Stimulated activated CD4-positive, alpha-beta T cell treated with anti-CD3 and anti-CD28 coated beads, Interleukin-12 subunit alpha, Interleukin-12 subunit beta, amount 100 ng/mL, for 48 hours (primary cell): ENCODE measurements around the gene RAD51D.
"Not testable (repeated sequence)": the region's sequence is repeated elsewhere in the genome, so short reads cannot be mapped to it uniquely, and the experiment has no call there.

ENCODE experiments used
- DNase-seq, 3 donors: peaks; one replicate each; pipeline ENCODE4 v3.0.0-alpha.2; 2020; ENCODE audit warnings: low read depth in 2 of 3, low spot score in 1 of 3

RAD51D gene

GRCh38 chr17:35141681-35142466 is 22.2 kb upstream of the RAD51D start, which contains the start of gene NLE1:
NLE1 (minus strand) TSS chr17:35142303; CDS start chr17:35142275, 28 bp downstream.
- DNase-seq = peak; percentile 81 to 94 (median 83)

- DNase-seq = no peak
These were observed 18.6 kb upstream of the RAD51D start for GRCh38 chr17:35138218-35138617.

- DNase-seq = no peak
These were observed 15.7 kb upstream of the RAD51D start for GRCh38 chr17:35135322-35135721.

GRCh38 chr17:35132816-35133550 is 13.3 kb upstream of the RAD51D start:
- no peak for DNase-seq

GRCh38 chr17:35132099-35132498 is 12.4 kb upstream of the RAD51D start:
- no peak for DNase-seq

GRCh38 chr17:35130392-35130791 is 10.7 kb upstream of the RAD51D start:
- no peak for DNase-seq

GRCh38 chr17:35129973-35130351 is 10.3 kb upstream of the RAD51D start:
- DNase-seq = no peak

- DNase-seq = no peak
These were observed 9.7 kb upstream of the RAD51D start for GRCh38 chr17:35129154-35129972.

- no peak for DNase-seq
These were observed 8.3 kb upstream of the RAD51D start for GRCh38 chr17:35127751-35128514.

- DNase-seq = no peak
These were observed 1.7 kb upstream of the RAD51D start, which contains the start of gene FNDC8 for GRCh38 chr17:35121315-35121714. FNDC8 (plus strand) TSS chr17:35121615; CDS start chr17:35121694, 79 bp downstream.

GRCh38 chr17:35117984-35118383 is 1.7 kb downstream of the RAD51D start:
- DNase-seq = no peak

GRCh38 chr17:35116845-35117244 is 2.8 kb downstream of the RAD51D start:
- no peak for DNase-seq

- DNase-seq = not testable (repeated sequence)
These were observed 8.9 kb downstream of the RAD51D start for GRCh38 chr17:35110791-35111190.

- DNase-seq = no peak
These were observed 14.7 kb downstream of the RAD51D start for GRCh38 chr17:35104844-35105450.

- DNase-seq = no peak
These were observed 16.4 kb downstream of the RAD51D start for GRCh38 chr17:35103271-35103670.

GRCh38 chr17:35101725-35102124 is 17.9 kb downstream of the RAD51D start:
- DNase-seq = no peak

GRCh38 chr17:35101036-35101435 is 18.6 kb downstream of the RAD51D start:
- no peak for DNase-seq

- no peak for DNase-seq
These were observed 19.8 kb downstream of the RAD51D start for GRCh38 chr17:35099908-35100307.

GRCh38 chr17:35097776-35098175 is 21.9 kb downstream of the RAD51D start:
- no peak for DNase-seq

GRCh38 chr17:35095741-35096140 is 23.9 kb downstream of the RAD51D start:
- no peak for DNase-seq
